GM12878 (cell line): ENCODE results near the gene GON7. TPM values are rescaled to one million over a fixed set of nuclear protein-coding genes. Genes with fewer than 3 reads are reported as not detected.

Experiments
- ELK1 ChIP-seq: IDR thresholded peaks from 2 replicates; pipeline ENCODE4 v1.6.1; 2012; ENCODE audit warnings: low read depth, low read length, improper control_type of control experiment
- NFYB ChIP-seq: IDR thresholded peaks from 2 replicates; pipeline ENCODE4 v1.6.1; 2011; ENCODE audit warnings: low read depth, mild to moderate bottlenecking, low read length, improper control_type of control experiment, moderate library complexity; ENCODE audit not compliant: insufficient read depth
- SMAD5 ChIP-seq: IDR thresholded peaks from 2 replicates; pipeline ENCODE4 v1.6.1; 2016; ENCODE audit warnings: antibody characterized with exemption, low read depth
- polyA plus RNA-seq, 11 experiments: library from polyadenylated mRNA; depleted of rRNA in 4 of 11; unstranded in 6 of 11; stranded (reverse) in 5 of 11; fragments of >200 nt; fragmentation: Nextera tagmentation in 4 of 11; fragmentation: Illumina TruSeq in 1 of 11; extraction: Ambion mirVana in 4 of 11; extraction: Trizol in 1 of 11; gene quantifications; 1 replicate in 1 of 11; 2 replicates in 10 of 11; pipeline versions ENCODE4 v1.2.1 to v1.2.3, GENCODE V29; 2011 to 2016; ENCODE audit warnings: inconsistent platforms in 2 of 11, missing spikeins in 2 of 11, low read depth in 1 of 11
- total RNA-seq, 4 experiments: library from RNA; depleted of rRNA in 3 of 4; stranded (reverse); fragments of >200 nt in 3 of 4; fragmentation: Illumina TruSeq in 1 of 4; extraction: Trizol in 1 of 4; gene quantifications; 2 replicates each; pipeline versions ENCODE4 v1.2.1 to v1.2.3, GENCODE V29; 2013 to 2021
- TF ChIP-seq, protein P1 (sequence below): IDR thresholded peaks from 2 replicates; pipeline ENCODE4 v1.6.1; 2011; ENCODE audit warnings: borderline replicate concordance, low read depth, mild to moderate bottlenecking, moderate library complexity, low read length; ENCODE audit not compliant: insufficient read depth, poor library complexity, severe bottlenecking

Gene GON7
- total and polyA plus RNA-seq, 10 of the 15 experiments (the other 5 are each of a cell fraction or from before 2014, with no cell fraction given): 21.6 to 59.0 (median 33.0) TPM

DNA sequence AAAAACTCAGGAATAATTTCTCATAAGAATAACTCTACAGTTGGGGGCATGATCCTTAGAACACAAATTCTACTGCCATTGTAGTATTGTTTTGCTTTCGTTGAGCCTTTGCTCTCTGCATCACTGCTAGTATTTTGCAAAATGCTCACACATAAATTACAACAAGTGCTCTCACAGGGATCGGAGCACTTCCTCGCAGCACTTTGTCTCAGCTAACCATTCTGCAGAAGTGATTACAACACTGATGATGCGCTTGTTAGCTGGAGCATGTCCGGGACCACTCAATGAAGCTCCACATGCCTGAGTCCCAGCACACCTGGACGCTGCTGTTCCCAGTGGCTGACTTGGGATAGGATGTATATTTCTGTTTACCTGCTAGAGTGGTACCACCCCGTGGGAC, 53.7 kb downstream of the GON7 start (continued):
- no peak for TF ChIP-seq NFYB
- no peak for TF ChIP-seq ELK1
- TF ChIP-seq SMAD5: no peak
- TF ChIP-seq, protein P1, sequence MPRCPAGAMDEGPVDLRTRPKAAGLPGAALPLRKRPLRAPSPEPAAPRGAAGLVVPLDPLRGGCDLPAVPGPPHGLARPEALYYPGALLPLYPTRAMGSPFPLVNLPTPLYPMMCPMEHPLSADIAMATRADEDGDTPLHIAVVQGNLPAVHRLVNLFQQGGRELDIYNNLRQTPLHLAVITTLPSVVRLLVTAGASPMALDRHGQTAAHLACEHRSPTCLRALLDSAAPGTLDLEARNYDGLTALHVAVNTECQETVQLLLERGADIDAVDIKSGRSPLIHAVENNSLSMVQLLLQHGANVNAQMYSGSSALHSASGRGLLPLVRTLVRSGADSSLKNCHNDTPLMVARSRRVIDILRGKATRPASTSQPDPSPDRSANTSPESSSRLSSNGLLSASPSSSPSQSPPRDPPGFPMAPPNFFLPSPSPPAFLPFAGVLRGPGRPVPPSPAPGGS: no peak

Other genes starting within 250 kb of the GON7 start
- 23.5 and 26.5 TPM in 2 replicates for gene ITPK1, start 91.1 kb downstream of the GON7 start, total RNA-seq (2014; rRNA removed)
- gene ITPK1, start 91.1 kb downstream of the GON7 start, total RNA-seq (2014; rRNA removed; fragmentation: Illumina TruSeq; extraction: Trizol): 15.9 and 21.9 TPM in 2 replicates
- gene ITPK1, start 91.1 kb downstream of the GON7 start, total RNA-seq (2021): 56.1 and 57.9 TPM in 2 replicates
- 33.3 and 73.2 TPM in 2 replicates for gene ITPK1, start 91.1 kb downstream of the GON7 start, polyA plus RNA-seq (2011; rRNA removed)
- gene ITPK1, start 91.1 kb downstream of the GON7 start, polyA plus RNA-seq (2014; fragmentation: Illumina TruSeq; extraction: Trizol): 21.9 and 36.4 TPM in 2 replicates
- 1 to 10 TPM; 1.3 to 2.1 TPM for gene ITPK1, start 91.1 kb downstream of the GON7 start, polyA plus RNA-seq (2014; fragmentation: Nextera tagmentation; extraction: Ambion mirVana)
- 36.2 and 36.3 TPM in 2 replicates for gene ITPK1, start 91.1 kb downstream of the GON7 start, polyA plus RNA-seq (2014; rRNA removed)
- 10 to 100 TPM; 24.5 to 27.5 TPM for gene ITPK1, start 91.1 kb downstream of the GON7 start, polyA plus RNA-seq (2016; fragmentation: Nextera tagmentation; extraction: Ambion mirVana)
- 14.2 and 18.1 TPM in 2 replicates for gene MOAP1, start 22.2 kb downstream of the GON7 start, total RNA-seq (2014; rRNA removed)
- 11.9 and 13.5 TPM in 2 replicates for gene MOAP1, start 22.2 kb downstream of the GON7 start, total RNA-seq (2014; rRNA removed; fragmentation: Illumina TruSeq; extraction: Trizol)
- 12.1 and 12.5 TPM in 2 replicates for gene MOAP1, start 22.2 kb downstream of the GON7 start, total RNA-seq (2021)
- gene MOAP1, start 22.2 kb downstream of the GON7 start, polyA plus RNA-seq (2011; rRNA removed): 51.9 and 59.0 TPM in 2 replicates
- gene MOAP1, start 22.2 kb downstream of the GON7 start, polyA plus RNA-seq (2014; fragmentation: Illumina TruSeq; extraction: Trizol): 10.3 and 13.8 TPM in 2 replicates
- 1 to 10 TPM; 3.1 to 5.2 TPM for gene MOAP1, start 22.2 kb downstream of the GON7 start, polyA plus RNA-seq (2014; fragmentation: Nextera tagmentation; extraction: Ambion mirVana)
- gene MOAP1, start 22.2 kb downstream of the GON7 start, polyA plus RNA-seq (2014; rRNA removed): 15.4 and 17.2 TPM in 2 replicates
- 1 to 10 TPM; 7.7 to 8.0 TPM for gene MOAP1, start 22.2 kb downstream of the GON7 start, polyA plus RNA-seq (2016; fragmentation: Nextera tagmentation; extraction: Ambion mirVana)
- gene LYSET, start 21.7 kb downstream of the GON7 start, total RNA-seq (2014; rRNA removed): 12.6 and 14.8 TPM in 2 replicates
- 10.9 and 14.4 TPM in 2 replicates for gene LYSET, start 21.7 kb downstream of the GON7 start, total RNA-seq (2014; rRNA removed; fragmentation: Illumina TruSeq; extraction: Trizol)
- gene LYSET, start 21.7 kb downstream of the GON7 start, total RNA-seq (2021): 15.4 and 16.6 TPM in 2 replicates
- 29.5 and 34.7 TPM in 2 replicates for gene LYSET, start 21.7 kb downstream of the GON7 start, polyA plus RNA-seq (2011; rRNA removed)
- gene LYSET, start 21.7 kb downstream of the GON7 start, polyA plus RNA-seq (2014; fragmentation: Illumina TruSeq; extraction: Trizol): 16.0 and 24.1 TPM in 2 replicates
- 10 to 100 TPM; 33.4 to 34.5 TPM for gene LYSET, start 21.7 kb downstream of the GON7 start, polyA plus RNA-seq (2014; fragmentation: Nextera tagmentation; extraction: Ambion mirVana)
- gene LYSET, start 21.7 kb downstream of the GON7 start, polyA plus RNA-seq (2014; rRNA removed): 11.1 and 11.9 TPM in 2 replicates
- gene LYSET, start 21.7 kb downstream of the GON7 start, polyA plus RNA-seq (2016; fragmentation: Nextera tagmentation; extraction: Ambion mirVana): 10 to 100 TPM; 26.5 to 30.1 TPM
- gene UBR7, start 191 bp upstream of the GON7 start, total RNA-seq (2014; rRNA removed): 59.5 and 60.0 TPM in 2 replicates
- gene UBR7, start 191 bp upstream of the GON7 start, total RNA-seq (2014; rRNA removed; fragmentation: Illumina TruSeq; extraction: Trizol): 32.2 and 33.4 TPM in 2 replicates
- 33.1 and 36.6 TPM in 2 replicates for gene UBR7, start 191 bp upstream of the GON7 start, total RNA-seq (2021)
- 85.6 and 99.2 TPM in 2 replicates for gene UBR7, start 191 bp upstream of the GON7 start, polyA plus RNA-seq (2011; rRNA removed)
- gene UBR7, start 191 bp upstream of the GON7 start, polyA plus RNA-seq (2014; fragmentation: Illumina TruSeq; extraction: Trizol): 47.3 and 59.0 TPM in 2 replicates
- 10 to 100 TPM; 14.3 to 20.8 TPM for gene UBR7, start 191 bp upstream of the GON7 start, polyA plus RNA-seq (2014; fragmentation: Nextera tagmentation; extraction: Ambion mirVana)
- 52.6 and 67.0 TPM in 2 replicates for gene UBR7, start 191 bp upstream of the GON7 start, polyA plus RNA-seq (2014; rRNA removed)
- gene UBR7, start 191 bp upstream of the GON7 start, polyA plus RNA-seq (2016; fragmentation: Nextera tagmentation; extraction: Ambion mirVana): 10 to 100 TPM; 63.3 to 66.7 TPM
- 9.7 and 10.7 TPM in 2 replicates for gene BTBD7, start 126.0 kb upstream of the GON7 start, total RNA-seq (2014; rRNA removed)
- gene BTBD7, start 126.0 kb upstream of the GON7 start, total RNA-seq (2014; rRNA removed; fragmentation: Illumina TruSeq; extraction: Trizol): 11.5 and 12.6 TPM in 2 replicates
- gene BTBD7, start 126.0 kb upstream of the GON7 start, total RNA-seq (2021): 14.1 and 17.0 TPM in 2 replicates
- 14.6 and 16.5 TPM in 2 replicates for gene BTBD7, start 126.0 kb upstream of the GON7 start, polyA plus RNA-seq (2011; rRNA removed)
- 12.7 and 14.3 TPM in 2 replicates for gene BTBD7, start 126.0 kb upstream of the GON7 start, polyA plus RNA-seq (2014; fragmentation: Illumina TruSeq; extraction: Trizol)
- gene BTBD7, start 126.0 kb upstream of the GON7 start, polyA plus RNA-seq (2014; fragmentation: Nextera tagmentation; extraction: Ambion mirVana): 1 to 10 TPM; 3.6 to 6.0 TPM
- 8.8 and 9.4 TPM in 2 replicates for gene BTBD7, start 126.0 kb upstream of the GON7 start, polyA plus RNA-seq (2014; rRNA removed)
- 1 to 10 TPM; 6.6 to 8.2 TPM for gene BTBD7, start 126.0 kb upstream of the GON7 start, polyA plus RNA-seq (2016; fragmentation: Nextera tagmentation; extraction: Ambion mirVana)
- gene COX8C, start 140.1 kb upstream of the GON7 start, total RNA-seq (2014; rRNA removed): not detected in 2 replicates
- not detected in 2 replicates for gene COX8C, start 140.1 kb upstream of the GON7 start, total RNA-seq (2014; rRNA removed; fragmentation: Illumina TruSeq; extraction: Trizol)
- gene COX8C, start 140.1 kb upstream of the GON7 start, total RNA-seq (2021): not detected in 2 replicates
- gene COX8C, start 140.1 kb upstream of the GON7 start, polyA plus RNA-seq (2011; rRNA removed): 0.71 TPM in 1 of 2 replicates, not detected in the other
- not detected in 2 replicates for gene COX8C, start 140.1 kb upstream of the GON7 start, polyA plus RNA-seq (2014; fragmentation: Illumina TruSeq; extraction: Trizol)
- under 1 TPM in 1 of 2 experiments, not detected in 1; 0.15 TPM for gene COX8C, start 140.1 kb upstream of the GON7 start, polyA plus RNA-seq (2014; fragmentation: Nextera tagmentation; extraction: Ambion mirVana)
- gene COX8C, start 140.1 kb upstream of the GON7 start, polyA plus RNA-seq (2014; rRNA removed): 0.20 TPM in 1 of 2 replicates, not detected in the other
- gene COX8C, start 140.1 kb upstream of the GON7 start, polyA plus RNA-seq (2016; fragmentation: Nextera tagmentation; extraction: Ambion mirVana): not detected
- 0.16 and 0.17 TPM in 2 replicates for gene UNC79, start 223.9 kb upstream of the GON7 start, total RNA-seq (2014; rRNA removed)
- 0.22 and 0.23 TPM in 2 replicates for gene UNC79, start 223.9 kb upstream of the GON7 start, total RNA-seq (2014; rRNA removed; fragmentation: Illumina TruSeq; extraction: Trizol)
- 0.15 and 0.16 TPM in 2 replicates for gene UNC79, start 223.9 kb upstream of the GON7 start, total RNA-seq (2021)
- gene UNC79, start 223.9 kb upstream of the GON7 start, polyA plus RNA-seq (2011; rRNA removed): 0.20 and 0.29 TPM in 2 replicates
- gene UNC79, start 223.9 kb upstream of the GON7 start, polyA plus RNA-seq (2014; fragmentation: Illumina TruSeq; extraction: Trizol): 0.12 and 0.14 TPM in 2 replicates
- under 1 TPM; 0.05 to 0.13 TPM for gene UNC79, start 223.9 kb upstream of the GON7 start, polyA plus RNA-seq (2014; fragmentation: Nextera tagmentation; extraction: Ambion mirVana)
- gene UNC79, start 223.9 kb upstream of the GON7 start, polyA plus RNA-seq (2014; rRNA removed): 0.08 and 0.16 TPM in 2 replicates
- under 1 TPM; 0.04 to 0.29 TPM for gene UNC79, start 223.9 kb upstream of the GON7 start, polyA plus RNA-seq (2016; fragmentation: Nextera tagmentation; extraction: Ambion mirVana)